HEK293T (cell line): ENCODE results near the gene TTC22.

Experiments used
- ARNT ChIP-seq: fragments of 450-650 bp; IDR thresholded peaks from 2 replicates; pipeline ENCODE4 v1.6.1; 2017; ENCODE audit warnings: mild to moderate bottlenecking
- CTBP1 ChIP-seq: fragments of 450-650 bp; IDR thresholded peaks from 2 replicates; pipeline ENCODE4 v1.6.1; 2016; ENCODE audit warnings: borderline replicate concordance
- FOXA1 ChIP-seq: fragments of 450-650 bp; IDR thresholded peaks from 2 replicates; pipeline ENCODE4 v1.6.1; 2016; ENCODE audit warnings: mild to moderate bottlenecking
- FOXK2 ChIP-seq: fragments of 450-650 bp; IDR thresholded peaks from 2 replicates; pipeline ENCODE4 v1.6.1; 2016; ENCODE audit warnings: mild to moderate bottlenecking
- HDGF ChIP-seq: fragments of 450-650 bp; IDR thresholded peaks from 2 replicates; pipeline ENCODE4 v1.6.1; 2017; ENCODE audit warnings: antibody characterized with exemption, borderline replicate concordance
- L3MBTL2 ChIP-seq: fragments of 450-650 bp; conservative IDR thresholded peaks from 2 replicates; pipeline ENCODE4 v1.6.1; 2016; ENCODE audit warnings: mild to moderate bottlenecking
- NFRKB ChIP-seq: fragments of 450-650 bp; IDR thresholded peaks from 2 replicates; pipeline ENCODE4 v1.6.1; 2016; ENCODE audit warnings: mild to moderate bottlenecking, moderate library complexity
- SP1 ChIP-seq: fragments of 450-650 bp; IDR thresholded peaks from 2 replicates; pipeline ENCODE4 v1.6.1; 2017
- SUZ12 ChIP-seq: fragments of 450-650 bp; IDR thresholded peaks from 2 replicates; pipeline ENCODE4 v1.6.1; 2016; ENCODE audit warnings: mild to moderate bottlenecking
- TARDBP ChIP-seq: fragments of 450-650 bp; IDR thresholded peaks from 2 replicates; pipeline ENCODE4 v1.6.1; 2016

DNA sequence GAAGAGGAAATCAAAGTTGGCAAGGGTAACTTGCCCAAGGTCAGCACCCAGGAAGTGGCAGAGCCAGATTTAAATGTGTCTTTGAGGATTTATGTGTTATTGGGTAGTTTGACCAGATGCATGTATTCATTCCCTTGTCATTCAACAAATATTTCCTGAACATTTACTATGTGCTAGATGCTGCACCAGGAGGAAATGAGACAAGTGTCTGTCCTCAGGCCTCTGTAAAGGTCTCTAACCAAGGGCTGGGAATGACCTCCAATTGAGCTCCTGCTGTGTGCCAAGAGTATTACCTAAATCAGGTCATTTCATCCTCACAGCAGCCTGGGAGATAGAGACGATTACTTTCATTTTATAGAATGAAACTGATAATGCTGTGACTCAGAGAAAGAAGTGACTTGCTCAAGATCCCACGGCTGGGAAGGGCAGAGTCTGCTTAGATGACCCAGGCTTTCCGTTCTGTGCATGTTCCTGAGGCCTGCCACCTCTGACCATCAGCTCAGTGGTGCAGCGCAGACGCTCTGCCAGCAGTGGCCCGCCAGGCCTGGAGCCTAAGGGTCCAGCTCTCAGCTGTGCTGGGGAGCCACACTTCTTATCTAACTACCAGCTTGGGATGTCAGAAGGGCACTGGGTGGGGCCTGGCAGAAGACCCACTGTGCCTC is 3.5 kb upstream of the TTC22 start:
- no peak for TF ChIP-seq SP1
- TF ChIP-seq FOXA1: no peak
- TF ChIP-seq FOXK2: no peak
- no peak for TF ChIP-seq NFRKB
- TF ChIP-seq L3MBTL2: no peak
- no peak for TF ChIP-seq CTBP1
- TF ChIP-seq HDGF: no peak
- no peak for TF ChIP-seq ARNT
- TF ChIP-seq TARDBP: no peak
- no peak for TF ChIP-seq SUZ12
